Sigmoid colon (tissue), 7 donors: ENCODE measurements around the gene ATF7. TPM values are rescaled to one million over a fixed set of nuclear protein-coding genes. Genes with fewer than 3 reads are reported as not detected.

Source experiments
- DNase-seq: peaks from one replicate; pipeline ENCODE4 v3.0.0-alpha.2; 2019
- H3K27ac ChIP-seq, 4 donors: fragments of 200-600 bp; sonication (generic); one replicate each; pipeline ENCODE4 v1.5.1; 2016 to 2019; ENCODE audit warnings: mild to moderate bottlenecking in 1 of 4
- H3K27me3 ChIP-seq, 3 donors: fragments of 200-600 bp; sonication (generic); one replicate each; pipeline ENCODE4 v1.5.1; 2019; ENCODE audit warnings: mild to moderate bottlenecking in 1 of 3
- H3K36me3 ChIP-seq, 4 donors: fragments of 200-600 bp; sonication (generic); one replicate each; pipeline ENCODE4 v1.5.1; 2016 to 2019
- H3K4me1 ChIP-seq, 4 donors: fragments of 200-600 bp; sonication (generic); one replicate each; pipeline ENCODE4 v1.5.1; 2017 to 2019
- H3K4me3 ChIP-seq, 4 donors: fragments of 200-600 bp; sonication (generic); one replicate each; pipeline ENCODE4 v1.5.1; 2017 to 2019; ENCODE audit warnings: mild to moderate bottlenecking in 2 of 4, moderate library complexity in 1 of 4
- H3K9me3 ChIP-seq, 4 donors: fragments of 200-600 bp in 3 of 4; sonication (generic) in 3 of 4; one replicate each; pipeline versions ENCODE4 v1.5.1 to v1.6.1; 2013 to 2019
- EP300 ChIP-seq, 4 donors: sonication (generic); formaldehyde crosslinking; IDR thresholded peaks; one replicate each; pipeline ENCODE4 v1.6.1; 2017; ENCODE audit warnings: antibody characterized with exemption in 4 of 4
- POLR2A ChIP-seq, 2 donors: fragments of 450-650 bp; IDR thresholded peaks; one replicate each; pipeline ENCODE4 v1.6.1; 2016; ENCODE audit warnings: antibody characterized with exemption in 2 of 2, mild to moderate bottlenecking in 2 of 2, moderate library complexity in 2 of 2
- POLR2AphosphoS5 ChIP-seq, 4 donors: sonication (generic); formaldehyde crosslinking; IDR thresholded peaks; one replicate each; pipeline ENCODE4 v1.6.1; 2017; ENCODE audit warnings: antibody characterized with exemption in 4 of 4
- WGBS, 2 donors: extraction: QIAGEN DNeasy Blood & Tissue Kit; methylation state at CpG; one replicate each; pipeline ENCODE4 v1.1.7; 2013; 5-methylcytosine and 5-hydroxymethylcytosine counted together
- intact Hi-C: fragments of 100-400 bp; cut with DNase I; formaldehyde crosslinking; loops from one replicate; pipeline ENCODE4 v1.15.1; 2023
- polyA plus RNA-seq, 3 donors: library from polyadenylated mRNA; stranded (reverse); fragments of 200-250 nt; gene quantifications; one replicate each; pipeline ENCODE4 v1.2.3, GENCODE V29; 2013
- total RNA-seq, 4 donors: library from RNA; depleted of rRNA; stranded (reverse); fragments of >200 nt; gene quantifications; one replicate each; pipeline ENCODE4 v1.1.0, GENCODE V29; 2016
- TF ChIP-seq, protein P1 (sequence below), 4 experiments: fragments of 450-650 bp in 3 of 4; fragments of 200-600 bp in 1 of 4; IDR thresholded peaks; one replicate each; pipeline ENCODE4 v1.5.1; 2016 to 2019; ENCODE audit warnings: antibody characterized with exemption in 4 of 4, mild to moderate bottlenecking in 3 of 4, moderate library complexity in 2 of 4
- donor health status: healthy with polysubstance abuse.
- donor health status: Bipolar disorder and iron deficiency.
- donor health status: healthy.

ATF7 gene
- total and polyA plus RNA-seq, 7 donors: 20.2 to 36.0 (median 22.0) TPM

GRCh38 chr12:53504004-53504920 is 121.9 kb downstream of the ATF7 start:
- no peaks in the 10 kb centered on the region for H3K9me3 ChIP-seq
- WGBS, 2 donors: 85 to 89% methylated on average over 14 of the region's 14 CpGs
- peaks cover 0 to 38% (median 17%) of the 10 kb centered on the region in 4 donors for H3K36me3 ChIP-seq
- peak; percentile 66 for DNase-seq
- peak overlapping the region in 1 of 4 donors; percentile 53 for H3K27ac ChIP-seq
- TF ChIP-seq EP300 (IDR thresholded peaks at IDR 0.05) (no peak), POLR2AphosphoS5 (IDR thresholded peaks at IDR 0.05) (no peak), POLR2A (IDR thresholded peaks at IDR 0.05) (no peak)
- TF ChIP-seq, protein P1, sequence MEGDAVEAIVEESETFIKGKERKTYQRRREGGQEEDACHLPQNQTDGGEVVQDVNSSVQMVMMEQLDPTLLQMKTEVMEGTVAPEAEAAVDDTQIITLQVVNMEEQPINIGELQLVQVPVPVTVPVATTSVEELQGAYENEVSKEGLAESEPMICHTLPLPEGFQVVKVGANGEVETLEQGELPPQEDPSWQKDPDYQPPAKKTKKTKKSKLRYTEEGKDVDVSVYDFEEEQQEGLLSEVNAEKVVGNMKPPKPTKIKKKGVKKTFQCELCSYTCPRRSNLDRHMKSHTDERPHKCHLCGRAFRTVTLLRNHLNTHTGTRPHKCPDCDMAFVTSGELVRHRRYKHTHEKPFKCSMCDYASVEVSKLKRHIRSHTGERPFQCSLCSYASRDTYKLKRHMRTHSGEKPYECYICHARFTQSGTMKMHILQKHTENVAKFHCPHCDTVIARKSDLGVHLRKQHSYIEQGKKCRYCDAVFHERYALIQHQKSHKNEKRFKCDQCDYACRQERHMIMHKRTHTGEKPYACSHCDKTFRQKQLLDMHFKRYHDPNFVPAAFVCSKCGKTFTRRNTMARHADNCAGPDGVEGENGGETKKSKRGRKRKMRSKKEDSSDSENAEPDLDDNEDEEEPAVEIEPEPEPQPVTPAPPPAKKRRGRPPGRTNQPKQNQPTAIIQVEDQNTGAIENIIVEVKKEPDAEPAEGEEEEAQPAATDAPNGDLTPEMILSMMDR (IDR thresholded peaks at IDR 0.05): no peak
- peaks cover 0 to 32% (median 22%) of the 10 kb centered on the region in 4 donors for H3K4me1 ChIP-seq
- intact Hi-C loops: loop anchor here (5.0 kb wide), 2 partner anchors 182 to 452 kb away; partner anchors contain the start of genes AAAS and TNS2
- no peaks in the 10 kb centered on the region for H3K27me3 ChIP-seq
- H3K4me3 ChIP-seq: no peak overlapping the region

- intact Hi-C loops: loop anchor here (5.0 kb wide), 2 partner anchors 181 to 451 kb away; partner anchors contain the start of genes AAAS and TNS2
- DNase-seq: peak; percentile 63
- TF ChIP-seq POLR2AphosphoS5 (IDR thresholded peaks at IDR 0.05) (no peak), POLR2A (IDR thresholded peaks at IDR 0.05) (no peak), EP300 (IDR thresholded peaks at IDR 0.05) (no peak)
- TF ChIP-seq, protein P1 (IDR thresholded peaks at IDR 0.05): no peak
- Histone ChIP-seq H3K36me3 (peaks cover 0 to 38% (median 17%) of the 10 kb centered on the region in 4 donors), H3K27me3 (no peaks in the 10 kb centered on the region), H3K4me1 (peaks cover 0 to 37% (median 25%) of the 10 kb centered on the region in 4 donors), H3K4me3 (no peak overlapping the region), H3K9me3 (no peaks in the 10 kb centered on the region), H3K27ac (peak overlapping the region in 3 of 4 donors; percentile 15 to 97 (median 93))
- 85 to 89% methylated on average over 10 of the region's 10 CpGs for WGBS, 2 donors
Observed at GRCh38 chr12:53502983-53503728, 123.0 kb downstream of the ATF7 start.

DNA sequence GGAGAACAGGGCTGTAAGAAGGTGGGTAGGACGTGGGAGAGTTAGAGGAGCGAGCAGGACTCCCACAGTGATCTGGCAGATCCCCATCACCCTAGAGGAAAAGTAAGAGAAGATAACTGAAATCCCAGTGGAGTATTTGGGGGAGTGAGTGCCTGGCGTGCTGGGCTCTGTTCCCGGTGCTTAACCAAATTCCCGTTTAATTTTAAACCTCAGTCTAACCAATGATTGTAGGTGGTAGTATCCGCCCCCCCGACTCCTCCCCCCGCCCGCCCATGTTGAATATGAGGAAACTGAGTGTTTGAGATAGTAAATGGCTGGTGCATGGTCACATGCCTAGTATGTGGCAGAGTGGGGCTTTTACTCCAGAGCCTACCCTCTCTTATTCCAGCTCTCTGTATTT is 123.9 kb downstream of the ATF7 start:
- peak overlapping the region; percentile 93 to 99 (median 98) for H3K27ac ChIP-seq
- DNase-seq: peak; percentile 49
- 75 to 81% methylated on average over 9 of the region's 9 CpGs for WGBS, 2 donors
- peaks cover 0 to 38% (median 26%) of the 10 kb centered on the region in 4 donors for H3K4me1 ChIP-seq
- no peaks in the 10 kb centered on the region for H3K9me3 ChIP-seq
- no peak overlapping the region for H3K4me3 ChIP-seq
- H3K36me3 ChIP-seq: peaks cover 0 to 34% (median 15%) of the 10 kb centered on the region in 4 donors
- intact Hi-C loops: loop anchor here (5.0 kb wide), 2 partner anchors 180 to 450 kb away; partner anchors contain the start of genes AAAS and TNS2
- TF ChIP-seq POLR2A (IDR thresholded peaks at IDR 0.05): no peak
- TF ChIP-seq EP300 (IDR thresholded peaks at IDR 0.05): no peak
- TF ChIP-seq POLR2AphosphoS5 (IDR thresholded peaks at IDR 0.05): no peak
- TF ChIP-seq, protein P1 (IDR thresholded peaks at IDR 0.05): no peak
- no peaks in the 10 kb centered on the region for H3K27me3 ChIP-seq

DNA sequence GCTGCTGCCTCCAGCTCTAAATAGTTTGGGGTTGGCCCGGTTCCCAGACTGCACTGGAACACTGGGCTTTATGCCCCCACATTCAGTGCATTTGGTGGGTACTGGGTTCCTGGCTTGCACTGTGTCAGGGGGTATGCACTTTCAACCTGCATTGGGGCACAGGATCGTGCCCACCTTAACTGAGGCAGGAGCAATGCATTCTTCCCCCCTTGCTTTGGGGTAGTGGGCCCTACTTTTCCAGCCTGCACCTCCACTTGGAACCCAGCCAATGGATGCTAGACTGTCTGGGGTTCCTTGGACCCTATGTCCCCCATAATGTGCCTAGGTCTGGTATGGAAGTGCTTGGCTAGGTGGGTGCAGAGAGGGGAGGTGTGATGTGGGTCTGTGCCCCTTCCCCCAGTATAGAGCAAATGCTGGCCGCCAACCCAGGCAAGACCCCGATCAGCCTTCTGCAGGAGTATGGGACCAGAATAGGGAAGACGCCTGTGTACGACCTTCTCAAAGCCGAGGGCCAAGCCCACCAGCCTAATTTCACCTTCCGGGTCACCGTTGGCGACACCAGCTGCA is 124.5 kb downstream of the ATF7 start:
- TF ChIP-seq, protein P1 (IDR thresholded peaks at IDR 0.05): no peak
- no peak for TF ChIP-seq EP300 (IDR thresholded peaks at IDR 0.05)
- TF ChIP-seq POLR2AphosphoS5 (IDR thresholded peaks at IDR 0.05): no peak
- no peak for TF ChIP-seq POLR2A (IDR thresholded peaks at IDR 0.05)
- intact Hi-C loops: loop anchor here (2.0 to 5.0 kb wide), 3 partner anchors 61 to 449 kb away; partner anchors contain the start of genes AAAS, PRR13 and TNS2
- Histone ChIP-seq H3K36me3 (peaks cover 0 to 28% (median 10%) of the 10 kb centered on the region in 4 donors), H3K27ac (peak overlapping the region; percentile 93 to 99 (median 98)), H3K9me3 (no peaks in the 10 kb centered on the region), H3K4me3 (peak overlapping the region; percentile 74 to 79 (median 76)), H3K4me1 (peaks cover 0 to 38% (median 26%) of the 10 kb centered on the region in 4 donors), H3K27me3 (no peaks in the 10 kb centered on the region)
- 65 to 74% methylated on average over 10 of the region's 10 CpGs for WGBS, 2 donors
- DNase-seq: peak; percentile 77
